ENCODE results near the gene TRIM46.
"Not testable (repeated sequence)": the region's sequence is repeated elsewhere in the genome, so short reads cannot be mapped to it uniquely, and the experiment has no call there.

TRIM46 gene

DNA sequence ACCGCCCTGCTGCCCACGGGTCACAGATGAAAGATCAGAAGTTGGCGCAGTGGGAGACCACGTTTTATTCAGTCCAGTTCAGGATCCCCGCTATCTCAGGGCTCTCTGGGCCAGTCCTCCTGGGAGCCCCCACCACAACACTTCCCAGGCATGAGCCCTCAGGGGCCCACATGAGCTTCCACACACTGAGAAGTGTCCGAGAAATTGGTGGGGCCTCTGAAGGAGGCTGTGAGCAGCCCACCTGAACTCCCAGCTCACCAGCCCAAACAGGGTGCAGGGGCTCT lies 12.1 kb downstream of the TRIM46 start:
- no peak for DNase-seq (ENCODE audit: low read depth in 1 of 2, low spot score in 1 of 2)

- DNase-seq (ENCODE audit: low read depth in 1 of 2, low spot score in 1 of 2): no peak
These were observed 12.6 kb downstream of the TRIM46 start for GRCh38 chr1:155186067-155186793.

GRCh38 chr1:155186794-155187455 lies 13.3 kb downstream of the TRIM46 start:
- DNase-seq (ENCODE audit: low read depth in 1 of 2, low spot score in 1 of 2): no peak

DNA sequence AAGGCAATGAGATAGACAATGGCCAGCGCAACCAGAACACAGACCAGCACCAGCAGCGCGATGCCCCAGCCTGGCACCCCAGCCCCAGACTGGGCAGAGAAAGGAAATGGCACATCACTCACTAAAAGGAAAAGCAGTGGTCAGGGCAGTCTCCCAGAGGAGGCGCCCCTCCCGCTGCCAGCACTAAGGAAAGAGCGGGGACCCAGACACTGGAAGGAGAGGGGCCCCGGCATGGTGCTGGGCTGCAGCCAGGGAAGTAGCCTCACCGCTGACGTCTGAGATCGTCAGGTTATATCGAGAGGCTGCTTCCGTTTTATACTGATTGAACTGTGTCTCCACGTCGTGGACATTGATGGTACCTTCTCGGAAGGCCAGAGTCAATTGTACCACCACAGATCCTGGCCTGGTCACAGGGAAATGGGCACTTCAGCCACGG lies 13.8 kb downstream of the TRIM46 start:
- no peak for DNase-seq (ENCODE audit: low read depth in 1 of 2, low spot score in 1 of 2)

DNA sequence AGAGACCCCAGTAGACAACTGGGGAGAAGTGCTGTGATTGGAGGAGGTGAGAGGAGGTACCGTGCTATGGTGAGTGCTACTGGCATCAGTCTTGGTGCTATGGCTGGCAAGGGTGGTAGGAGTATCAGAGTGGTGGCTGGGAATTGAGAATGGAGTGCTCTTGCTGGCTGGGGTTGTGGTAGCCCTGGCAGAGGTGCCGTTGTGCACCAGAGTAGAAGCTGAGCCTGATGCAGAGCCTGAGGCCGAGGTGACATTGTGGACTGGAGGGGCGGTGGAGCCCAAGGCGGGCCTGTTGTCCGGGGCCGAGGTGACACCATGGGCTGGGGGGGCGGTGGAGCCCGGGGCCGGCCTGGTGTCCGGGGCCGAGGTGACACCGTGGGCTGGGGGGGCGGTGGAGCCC lies 14.6 kb downstream of the TRIM46 start:
- DNase-seq (ENCODE audit: low read depth in 1 of 2, low spot score in 1 of 2): no peak

GRCh38 chr1:155189926-155190325 lies 16.3 kb downstream of the TRIM46 start:
- DNase-seq (ENCODE audit: low read depth in 1 of 2, low spot score in 1 of 2): not testable (repeated sequence)

DNA sequence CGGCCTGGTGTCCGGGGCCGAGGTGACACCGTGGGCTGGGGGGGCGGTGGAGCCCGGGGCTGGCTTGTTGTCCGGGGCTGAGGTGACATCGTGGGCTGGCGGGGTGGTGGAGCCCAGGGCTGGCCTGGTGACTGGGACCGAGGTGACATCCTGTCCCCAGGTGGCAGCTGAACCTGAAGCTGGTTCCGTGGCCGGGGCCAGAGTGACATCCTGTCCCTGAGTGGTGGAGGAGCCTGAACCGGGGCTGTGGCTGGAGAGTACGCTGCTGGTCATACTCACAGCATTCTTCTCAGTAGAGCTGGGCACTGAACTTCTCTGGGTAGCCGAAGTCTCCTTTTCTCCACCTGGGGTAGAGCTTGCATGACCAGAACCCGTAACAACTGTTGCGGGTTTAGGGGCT lies 18.3 kb downstream of the TRIM46 start:
- no peak for DNase-seq (ENCODE audit: low read depth in 1 of 2, low spot score in 1 of 2)

DNA sequence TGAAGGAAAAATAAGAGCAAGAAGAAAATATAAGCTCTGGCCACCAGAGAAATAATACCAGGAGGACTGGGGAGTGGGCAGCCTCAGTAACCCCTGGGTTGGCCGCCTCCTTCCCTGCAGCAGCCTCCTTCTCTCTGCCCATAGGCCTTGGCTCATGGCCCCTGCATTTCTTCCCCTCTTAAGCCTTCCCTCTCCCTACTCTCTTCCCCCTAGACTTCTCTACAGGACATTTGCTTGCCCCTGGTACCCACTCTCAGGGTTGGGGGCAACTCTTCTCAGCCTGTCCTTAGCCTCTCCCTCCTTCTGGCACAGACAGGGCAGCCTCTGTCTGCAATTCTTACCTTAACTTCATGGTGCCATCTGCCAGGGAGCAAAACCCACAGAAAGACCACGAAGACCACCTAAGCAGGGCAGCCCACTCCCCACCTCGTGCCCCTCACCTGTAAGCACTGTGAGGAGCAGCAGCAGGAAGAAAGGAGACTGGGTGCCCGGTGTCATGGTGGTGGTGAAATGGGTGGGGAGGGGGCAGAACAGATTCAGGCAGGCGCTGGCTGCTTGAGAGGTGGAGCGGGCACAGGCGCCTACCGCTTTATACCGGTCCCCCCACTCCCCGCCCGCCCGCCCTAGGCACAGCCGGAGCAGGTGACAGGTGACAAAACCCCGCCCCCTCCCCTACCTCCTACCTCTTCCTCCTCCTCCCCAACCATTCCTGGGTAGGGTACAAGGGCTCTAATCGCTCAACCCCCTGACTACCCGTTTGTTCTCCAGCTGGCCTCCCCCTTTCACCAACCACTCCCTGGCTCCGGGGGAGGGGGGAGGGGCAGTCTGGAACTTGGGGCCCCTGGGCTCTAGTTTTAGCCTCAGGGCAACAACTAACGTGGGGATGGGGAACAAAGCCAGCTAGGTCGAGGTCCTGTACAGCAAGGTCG lies 19.0 kb downstream of the TRIM46 start:
- DNase-seq (ENCODE audit: low read depth in 1 of 2, low spot score in 1 of 2): no peak

DNA sequence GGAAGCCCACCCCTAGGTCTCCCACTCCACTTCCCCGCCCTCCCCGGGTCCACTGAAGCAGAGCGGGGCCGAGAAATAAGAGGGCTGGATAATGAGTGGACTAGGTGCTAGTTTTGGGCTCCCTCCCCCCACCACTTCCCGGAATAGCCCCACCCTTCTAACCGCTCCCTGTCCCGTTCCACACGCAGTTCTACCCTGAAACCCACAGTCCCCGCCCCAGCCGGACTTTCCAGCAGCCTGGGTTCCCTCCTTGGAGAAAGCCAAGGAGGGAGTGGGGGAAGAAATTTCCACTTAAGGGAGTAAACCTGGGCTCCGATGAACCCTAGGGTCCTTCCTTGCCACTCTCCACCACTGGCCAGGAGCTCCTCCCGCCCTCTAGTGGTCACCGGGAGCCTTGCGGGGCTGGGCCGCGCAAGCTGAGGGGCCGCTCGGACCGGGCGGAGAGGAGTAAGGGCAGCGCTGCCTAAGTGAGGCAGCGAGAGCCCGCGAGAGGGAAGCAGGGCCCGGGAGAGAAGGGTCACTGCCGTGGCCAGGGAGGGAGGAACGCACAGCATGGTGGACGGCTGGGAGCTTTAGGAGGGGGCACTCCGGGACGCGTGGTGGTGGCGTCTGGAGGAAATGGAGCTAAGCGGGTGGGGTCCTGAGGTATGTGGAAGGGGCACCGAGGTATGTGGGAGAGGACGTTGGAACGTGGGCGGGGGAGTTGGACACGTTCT lies 19.8 kb downstream of the TRIM46 start:
- peak; percentile 43 to 63 for DNase-seq (ENCODE audit: low read depth in 1 of 2, low spot score in 1 of 2)

- DNase-seq (ENCODE audit: low read depth in 1 of 2, low spot score in 1 of 2): not testable (repeated sequence)
These were observed 20.3 kb downstream of the TRIM46 start for GRCh38 chr1:155193991-155194240.

GRCh38 chr1:155195201-155196102 lies 21.8 kb downstream of the TRIM46 start:
- no peak for DNase-seq (ENCODE audit: low read depth in 1 of 2, low spot score in 1 of 2)

- DNase-seq (ENCODE audit: low read depth in 1 of 2, low spot score in 1 of 2): no peak
These were observed 22.6 kb downstream of the TRIM46 start for GRCh38 chr1:155196103-155196892.

DNA sequence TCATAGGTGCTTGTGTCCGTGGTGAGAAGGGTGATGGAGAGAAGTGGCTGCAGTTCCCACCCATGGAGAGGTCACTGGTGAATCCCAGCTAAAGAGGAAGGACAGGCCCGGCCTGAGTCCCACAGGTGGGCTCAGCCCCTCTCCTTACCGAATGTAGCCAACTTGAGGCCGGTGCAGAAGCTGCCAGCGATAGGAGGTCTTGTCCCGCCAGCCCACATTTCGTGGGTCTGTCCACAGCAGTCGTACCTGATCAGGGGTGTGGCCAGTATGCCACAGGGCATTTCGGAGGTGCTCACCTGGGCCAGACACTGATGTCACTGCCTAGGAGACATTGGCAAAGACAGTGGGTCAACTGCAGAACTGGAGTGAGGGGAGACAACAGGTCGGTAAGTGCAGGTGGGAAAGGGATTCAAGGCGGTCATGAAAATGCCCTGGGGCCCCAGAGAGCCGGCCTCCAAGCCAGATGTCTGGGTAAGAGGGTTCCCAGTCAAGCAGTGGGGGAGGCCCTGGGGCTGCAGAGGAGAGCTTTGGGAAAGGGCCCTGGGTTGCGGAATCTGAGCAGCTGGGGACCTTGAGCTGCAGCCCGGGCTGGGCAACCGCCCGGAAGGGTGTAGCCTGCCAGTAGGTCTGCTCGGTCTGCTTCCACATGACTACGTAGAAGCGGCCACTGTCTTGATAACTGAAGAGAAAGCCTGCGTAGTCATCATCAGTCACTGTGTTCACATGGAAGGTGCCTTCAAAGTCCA lies 23.4 kb downstream of the TRIM46 start:
- no peak for DNase-seq (ENCODE audit: low read depth in 1 of 2, low spot score in 1 of 2)

- no peak for DNase-seq (ENCODE audit: low read depth in 1 of 2, low spot score in 1 of 2)
These were observed 24.4 kb downstream of the TRIM46 start for GRCh38 chr1:155197901-155198546.

GRCh38 chr1:155198547-155198906 lies 24.9 kb downstream of the TRIM46 start:
- no peak for DNase-seq (ENCODE audit: low read depth in 1 of 2, low spot score in 1 of 2)

- no peak for DNase-seq (ENCODE audit: low read depth in 1 of 2, low spot score in 1 of 2)
These were observed 26.1 kb downstream of the TRIM46 start for GRCh38 chr1:155199792-155200191.

- DNase-seq (ENCODE audit: low read depth in 1 of 2, low spot score in 1 of 2): no peak
These were observed 27.3 kb downstream of the TRIM46 start for GRCh38 chr1:155200920-155201319.

DNA sequence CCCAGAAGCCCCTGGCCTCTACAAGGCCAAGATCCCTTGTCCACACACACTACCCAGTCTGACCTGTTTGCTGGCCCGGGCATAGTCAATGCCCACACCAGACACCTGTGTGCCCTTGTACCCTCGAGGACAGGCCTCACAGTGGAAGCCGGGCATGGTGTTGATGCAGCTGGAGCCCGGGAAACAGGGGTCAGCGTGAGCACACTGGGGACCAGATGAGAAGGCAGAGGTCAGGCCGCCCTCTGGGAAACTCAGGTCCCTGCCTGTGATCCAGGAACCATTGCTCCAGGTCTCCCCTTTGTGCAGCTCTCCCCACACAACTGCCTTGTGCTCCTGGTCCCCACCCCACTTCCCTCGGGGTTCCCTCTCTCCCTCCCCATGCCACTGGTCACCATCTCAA lies 28.5 kb downstream of the TRIM46 start:
- DNase-seq (ENCODE audit: low read depth in 1 of 2, low spot score in 1 of 2): no peak

All from stimulated activated CD4-positive, alpha-beta T cell treated with anti-CD3 and anti-CD28 coated beads, Interleukin-15, amount 100 ng/mL, for 1 hour (primary cell).